NCI-H748 (cell line): ENCODE results near the gene WLS.
"Not testable (repeated sequence)": the region's sequence is repeated elsewhere in the genome, so short reads cannot be mapped to it uniquely, and the experiment has no call there.

Experiments
- DNase-seq: peaks from one replicate; lab custom pipeline; 2025; ENCODE audit not compliant: unreplicated experiment; lab: John Stamatoyannopoulos, UW

WLS gene

DNA sequence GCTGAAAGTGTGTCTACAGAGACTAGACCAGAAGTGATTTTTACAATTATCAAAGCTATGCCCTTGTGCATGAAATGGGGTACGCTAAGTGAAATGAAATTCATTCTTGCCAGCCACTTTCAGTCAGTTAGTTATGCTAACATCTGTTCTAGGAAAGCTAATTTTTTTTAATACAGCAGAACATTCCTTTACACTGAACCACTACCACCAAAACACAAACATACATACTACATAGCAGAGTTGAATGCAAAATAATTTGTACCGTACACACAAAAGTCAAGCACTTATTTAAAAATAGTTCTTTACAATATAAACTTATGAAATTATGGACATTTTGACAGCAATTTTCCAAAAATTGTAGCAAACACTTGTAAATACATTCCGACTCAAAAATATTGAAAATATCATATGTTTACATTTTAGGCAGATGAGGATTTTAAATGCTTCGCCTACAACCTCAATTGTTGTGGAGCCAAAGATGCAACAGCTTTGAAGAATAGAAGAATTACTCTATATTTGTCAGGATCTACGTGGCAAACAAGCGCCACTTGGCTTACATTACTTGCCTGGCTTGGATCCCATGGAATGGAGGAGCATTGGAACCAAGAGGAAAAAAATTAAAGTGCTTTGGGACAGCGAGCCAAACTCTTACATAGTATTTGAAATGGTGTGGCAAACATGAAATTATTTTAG is 30.6 kb downstream of the WLS start:
- no peak for DNase-seq

DNA sequence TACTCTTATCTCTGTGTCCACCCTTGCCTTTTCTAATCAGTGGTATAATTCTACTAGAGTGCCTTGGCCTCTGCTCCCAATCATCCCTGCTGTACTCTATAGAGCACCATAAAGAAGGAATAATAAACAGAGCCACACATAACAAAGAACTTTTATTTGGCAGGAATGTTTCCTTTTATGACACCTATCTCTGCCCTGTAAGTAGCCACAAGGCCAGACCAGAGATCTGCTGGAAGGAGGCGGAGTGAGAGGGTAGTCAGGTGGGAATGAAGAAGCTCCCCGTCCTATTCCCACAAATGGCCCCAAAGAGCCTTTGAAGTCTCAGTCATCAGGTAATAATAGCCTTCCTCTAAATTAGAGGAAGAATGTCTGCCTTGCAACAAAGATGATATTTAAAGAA is 32.7 kb downstream of the WLS start:
- DNase-seq: peak; percentile 11

DNA sequence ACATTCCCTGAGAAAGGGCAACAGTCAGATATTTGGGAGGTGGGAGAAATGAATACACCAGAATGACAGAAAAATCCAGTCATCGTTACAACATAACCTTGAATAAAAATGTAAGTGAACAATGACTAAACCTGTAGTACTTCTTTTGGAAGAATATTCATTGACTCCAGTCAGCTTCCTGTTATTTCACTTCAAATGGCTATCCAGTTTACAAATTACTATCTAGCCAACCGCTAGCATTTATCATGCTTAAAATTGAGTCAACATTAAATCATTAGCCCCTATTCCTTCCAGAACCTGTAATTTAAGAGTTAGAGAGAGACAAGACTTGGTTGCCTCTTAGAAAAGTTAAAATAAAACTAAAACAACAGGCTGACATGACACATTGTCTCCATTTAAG is 33.6 kb downstream of the WLS start:
- DNase-seq: peak; percentile 14

DNA sequence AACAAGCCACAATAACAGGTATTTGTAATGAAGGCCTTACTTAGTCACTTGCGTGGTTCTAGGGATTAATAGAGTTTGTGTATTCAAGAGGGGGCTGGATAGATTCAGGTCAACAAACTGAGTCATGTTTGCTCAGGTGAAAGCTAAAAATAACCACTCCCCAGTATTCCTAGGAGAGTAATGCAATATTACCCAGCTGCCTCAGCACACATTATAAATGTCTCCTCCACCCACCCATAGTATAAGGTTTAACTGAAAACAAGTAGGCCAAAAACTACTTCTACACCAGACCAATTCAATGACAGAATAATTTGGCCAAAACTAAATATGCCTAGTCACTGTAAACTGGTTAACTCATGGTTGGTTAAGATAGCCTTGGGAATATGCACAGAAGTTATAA is 34.4 kb downstream of the WLS start:
- DNase-seq: peak; percentile 95

DNA sequence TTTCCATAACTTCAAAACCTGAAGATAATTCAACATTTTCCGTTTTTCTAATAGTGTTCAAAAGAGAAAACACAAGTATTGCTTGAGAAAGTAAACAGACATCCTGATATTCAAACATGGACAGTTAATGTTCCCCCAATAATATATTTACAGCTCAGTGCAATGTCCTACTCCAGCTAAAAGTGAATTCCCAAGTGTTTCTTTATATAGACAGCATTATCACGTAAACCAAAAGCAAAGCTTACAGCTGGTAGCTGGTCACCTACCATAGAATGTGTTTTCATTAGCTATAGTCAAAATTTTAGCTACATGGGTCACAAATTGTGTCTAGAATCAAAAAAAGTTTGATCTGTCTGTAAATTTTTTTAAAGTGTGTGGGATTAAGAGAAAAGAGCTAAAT is 34.9 kb downstream of the WLS start:
- DNase-seq: peak; percentile 76

DNA sequence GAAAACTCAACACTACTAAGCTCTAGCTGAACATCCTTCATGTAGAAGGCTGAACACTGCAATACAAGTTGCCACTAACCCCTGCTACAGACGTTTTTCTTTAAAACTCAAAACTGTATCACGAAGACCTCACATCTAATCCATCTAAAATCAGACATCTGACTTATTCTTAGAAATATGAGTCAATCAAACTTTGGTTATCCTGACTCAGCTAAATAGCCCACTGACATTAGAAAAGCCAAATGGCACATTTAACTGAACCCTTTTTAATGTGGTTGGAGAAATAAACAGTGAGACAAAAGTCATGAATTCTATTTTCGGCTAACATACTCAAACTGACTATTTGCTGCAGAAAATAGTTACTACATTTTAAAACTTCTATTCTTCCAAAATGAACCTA is 35.6 kb downstream of the WLS start:
- no peak for DNase-seq

DNA sequence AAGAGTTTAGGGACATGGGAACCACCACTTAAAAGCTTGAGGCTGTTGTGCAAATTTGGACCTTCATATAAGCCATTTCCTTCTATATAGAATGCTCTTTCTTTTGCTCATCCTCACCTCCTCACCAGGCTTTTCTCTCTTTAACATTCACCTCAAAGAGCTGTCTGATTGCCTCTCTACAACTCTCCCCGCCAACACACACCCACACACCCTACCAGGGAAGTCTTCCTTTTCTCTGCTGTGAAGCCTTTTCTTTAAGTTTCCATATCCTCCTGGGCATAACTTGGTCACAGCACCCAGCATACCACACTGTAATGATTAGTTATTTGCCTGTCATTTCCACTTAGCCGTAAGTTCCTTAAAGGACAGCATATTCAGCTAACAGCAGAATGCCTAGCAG is 40.6 kb downstream of the WLS start:
- no peak for DNase-seq

DNA sequence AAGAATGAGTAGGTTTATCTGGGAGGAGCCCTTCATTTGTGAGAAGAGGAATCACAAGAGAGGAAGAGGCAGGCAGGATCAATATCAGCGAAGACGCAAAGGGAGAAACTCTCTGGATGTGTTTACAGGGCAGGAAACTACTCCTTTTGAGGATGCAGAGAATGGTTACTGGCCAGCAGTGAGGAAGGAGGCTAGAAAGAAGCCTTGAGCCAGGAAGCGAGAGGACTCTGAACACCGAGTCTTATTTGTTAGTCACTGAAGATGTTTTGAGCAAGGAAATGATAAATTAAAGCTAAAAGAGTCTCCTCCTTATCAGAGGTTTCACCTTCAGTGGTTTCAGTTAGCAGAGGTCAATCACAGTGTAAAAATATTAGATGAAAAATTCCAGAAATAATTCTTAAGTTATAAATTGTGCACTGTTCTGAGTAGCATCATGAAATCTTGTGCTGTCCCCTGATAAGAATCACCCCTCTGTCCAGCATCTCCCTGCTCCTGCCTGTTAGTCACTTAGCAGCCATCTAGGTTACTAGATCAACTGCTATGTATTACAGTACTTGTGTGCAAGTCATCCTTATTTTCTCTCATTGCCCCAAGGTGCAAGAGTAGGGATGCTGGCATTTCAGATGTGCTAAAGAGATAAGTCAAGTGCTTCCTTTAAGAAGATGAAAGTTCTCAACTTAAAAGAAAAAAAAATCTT is 43.5 kb downstream of the WLS start:
- DNase-seq: no peak

DNA sequence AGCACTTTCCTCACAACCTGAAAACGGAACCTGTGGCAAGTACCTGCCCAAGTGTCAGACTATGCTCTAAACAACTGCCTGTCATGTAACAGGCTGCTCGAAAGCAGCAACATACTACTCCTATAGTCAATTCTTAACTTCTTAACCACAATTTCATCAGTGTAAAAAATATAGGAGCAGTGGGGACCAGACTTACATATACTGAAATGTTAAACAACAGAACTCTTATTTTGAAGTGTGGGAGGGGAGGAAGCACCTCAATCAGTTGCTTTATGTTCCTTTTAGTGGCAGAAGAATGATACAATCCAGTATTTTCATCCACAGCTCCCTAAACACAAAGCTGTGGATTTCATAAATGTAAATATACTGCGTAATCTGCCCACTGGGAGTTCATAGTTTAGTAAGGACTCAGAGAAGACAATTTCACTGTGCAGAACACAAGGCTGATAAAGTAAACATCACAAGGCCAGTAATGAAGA is 44.2 kb downstream of the WLS start:
- DNase-seq: no peak

DNA sequence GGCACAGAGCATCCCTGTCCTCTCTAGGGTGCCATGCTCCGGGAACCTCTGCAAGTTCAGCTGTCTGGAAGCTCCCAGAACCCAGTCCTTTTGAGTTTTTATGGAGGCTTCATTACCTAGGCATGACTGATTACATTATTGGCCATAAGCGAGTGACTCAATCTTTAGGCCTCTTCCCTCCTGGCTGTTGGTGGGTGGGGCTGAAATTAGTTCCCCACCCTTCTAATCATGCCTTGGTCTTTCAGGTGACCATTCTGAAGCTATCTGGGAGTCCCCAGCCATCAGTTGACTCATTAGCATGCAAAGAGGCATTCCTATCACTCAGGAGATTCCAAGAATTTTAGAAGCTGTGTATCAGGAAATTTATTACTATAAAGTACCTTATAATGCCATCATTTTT is 46.6 kb downstream of the WLS start:
- no peak for DNase-seq

DNA sequence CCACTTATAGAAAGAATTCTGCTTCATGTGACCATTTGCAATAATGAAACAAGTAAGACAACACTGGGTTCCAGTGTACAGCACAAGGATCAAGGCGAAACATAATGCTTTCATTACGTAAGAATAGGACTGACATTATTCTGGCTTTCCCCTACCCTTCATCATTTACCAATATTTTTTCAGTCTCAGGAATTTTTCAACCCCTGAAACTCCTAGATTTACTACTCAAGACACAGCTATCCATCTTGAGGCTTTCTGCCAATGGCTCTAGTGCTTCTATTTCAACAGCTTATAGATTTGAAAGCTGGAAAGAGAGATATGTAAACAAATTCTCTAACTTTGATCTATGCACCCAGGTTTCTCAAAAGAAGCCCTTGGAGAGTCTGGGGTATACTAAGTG is 48.4 kb downstream of the WLS start:
- DNase-seq: no peak

DNA sequence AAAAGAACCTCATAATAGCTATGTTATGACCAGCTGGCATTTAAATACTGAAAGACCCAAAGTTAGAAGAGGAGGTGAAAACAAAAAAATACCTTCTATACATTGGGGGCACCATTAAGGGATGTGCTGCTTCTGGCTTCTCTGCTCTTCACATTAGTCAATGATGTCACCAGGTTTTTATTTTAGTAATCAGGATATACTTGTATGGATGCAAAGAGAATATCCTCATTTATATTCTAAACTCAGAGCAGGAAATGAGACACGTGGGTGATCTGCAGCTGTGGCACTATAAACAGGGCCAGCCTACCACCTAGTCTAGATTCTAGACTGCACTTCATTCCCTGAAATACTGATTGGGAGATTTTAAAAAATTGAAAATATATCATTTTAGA is 51.2 kb downstream of the WLS start:
- DNase-seq: no peak

DNA sequence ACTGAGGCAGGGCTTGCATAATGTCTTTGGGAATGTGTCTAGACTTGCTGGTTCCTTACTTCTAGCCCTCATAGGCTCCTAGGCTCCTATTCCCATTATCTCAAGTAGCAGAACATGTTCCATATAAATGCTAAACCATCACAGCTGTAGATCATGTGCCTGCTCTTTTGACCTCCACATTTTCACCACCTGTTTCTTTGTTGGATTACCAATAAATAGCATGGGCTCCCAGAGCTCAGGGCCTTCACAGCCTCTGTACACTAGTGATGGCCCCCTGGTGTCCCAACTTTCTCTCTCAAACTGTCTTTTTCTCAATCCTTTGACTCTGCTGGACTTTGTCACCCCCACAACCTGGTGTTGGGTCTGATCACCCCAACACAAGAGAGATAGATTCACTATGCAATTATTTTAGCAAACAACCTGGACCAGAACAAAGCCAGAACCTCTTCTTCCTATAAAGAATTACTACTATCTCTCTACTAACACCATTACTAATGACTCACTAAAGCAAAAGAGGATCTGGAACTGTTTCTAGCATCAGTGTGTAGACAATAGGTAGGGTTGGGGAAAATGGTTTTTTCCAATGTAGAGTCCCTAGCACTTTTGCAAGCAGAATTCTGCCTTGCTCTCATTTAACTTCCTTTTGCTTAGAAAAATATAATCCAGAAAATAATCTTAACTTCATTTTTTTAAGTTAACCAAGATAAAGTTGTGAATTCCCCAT is 51.7 kb downstream of the WLS start:
- DNase-seq: peak; percentile 20

DNA sequence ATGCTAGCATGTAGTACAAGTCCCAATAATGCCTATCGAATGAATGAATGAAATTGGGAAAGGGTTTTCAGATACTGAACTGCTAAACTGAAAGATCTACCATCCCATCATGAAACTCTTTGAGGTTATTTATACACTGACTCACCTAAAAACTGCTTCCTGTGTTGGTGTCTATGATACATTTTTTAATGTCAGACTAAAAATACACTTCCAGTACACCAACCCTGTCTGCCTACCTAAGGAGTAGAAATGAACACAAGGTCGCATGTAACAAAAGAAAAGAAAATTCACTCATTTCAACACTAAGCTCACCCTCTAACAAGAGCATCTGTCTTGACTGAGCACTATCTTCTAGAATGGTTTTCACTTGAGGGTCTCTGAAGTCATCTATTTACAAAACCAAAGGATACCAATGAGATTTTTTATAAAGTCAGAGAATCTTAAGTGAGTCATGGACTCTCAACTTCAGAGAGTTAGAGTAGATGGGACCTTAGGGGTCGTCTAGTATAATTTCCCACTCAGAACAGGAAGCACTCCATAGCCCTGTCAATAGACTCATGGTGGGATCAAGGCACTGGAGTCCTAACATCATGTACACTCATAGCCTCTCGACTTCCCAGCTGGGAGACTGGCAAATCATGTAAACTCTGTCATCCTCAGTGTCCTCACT is 53.4 kb downstream of the WLS start:
- DNase-seq: no peak

DNA sequence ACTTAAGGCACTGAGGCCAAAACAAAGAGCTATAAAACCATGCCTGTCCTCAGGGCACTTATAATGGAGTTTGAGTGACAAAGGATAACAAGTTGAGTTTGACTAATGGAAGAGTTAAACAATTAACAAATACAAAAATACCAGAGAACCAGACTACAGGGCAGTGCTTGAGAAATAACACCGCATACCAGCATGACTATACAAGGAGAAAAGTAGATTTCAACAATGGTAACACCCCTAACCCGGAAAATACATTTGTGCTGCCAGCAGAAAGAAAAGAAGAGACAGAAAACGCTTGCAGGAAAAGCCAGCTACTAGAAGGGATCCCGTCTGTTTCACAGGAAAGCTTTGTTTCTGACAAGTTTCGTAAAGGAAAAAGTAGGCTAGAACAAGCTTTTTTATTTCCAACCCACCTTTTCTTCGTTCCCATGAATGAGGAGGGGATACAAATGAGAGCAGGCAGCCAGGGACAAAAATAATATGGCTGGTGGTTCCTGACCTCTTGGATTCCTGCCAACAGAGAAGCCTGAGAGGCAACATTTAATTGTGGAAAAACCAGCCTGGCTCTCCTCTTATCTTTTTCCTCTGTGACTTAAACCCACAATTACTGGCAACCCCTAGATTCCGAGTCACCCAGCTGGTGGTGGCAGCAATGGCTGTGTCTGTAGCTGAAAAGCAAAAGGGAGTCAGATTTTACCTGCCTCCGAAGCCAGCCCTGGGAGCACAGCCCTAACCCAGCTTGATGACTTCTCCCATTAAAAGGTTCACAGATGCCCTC is 56.5 kb downstream of the WLS start:
- DNase-seq: peak; percentile 97

DNA sequence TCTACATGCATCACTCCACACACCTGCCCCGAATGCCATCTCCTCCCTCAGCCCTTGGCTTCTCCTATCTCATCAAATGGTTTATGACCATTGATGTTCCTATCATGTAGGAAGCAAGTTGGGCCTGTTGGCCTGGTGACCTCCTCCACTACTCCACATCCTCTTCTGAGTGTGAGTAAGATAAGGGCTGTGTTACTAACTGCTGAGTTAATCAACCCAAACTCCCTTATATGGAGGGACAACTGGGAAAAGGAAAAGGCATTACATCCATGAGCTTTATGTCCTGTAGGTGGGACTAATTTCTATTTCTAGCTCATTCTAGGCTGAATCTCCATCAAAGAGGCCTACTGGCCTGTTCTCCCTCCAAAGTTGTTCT is 57.6 kb downstream of the WLS start:
- DNase-seq: no peak

DNA sequence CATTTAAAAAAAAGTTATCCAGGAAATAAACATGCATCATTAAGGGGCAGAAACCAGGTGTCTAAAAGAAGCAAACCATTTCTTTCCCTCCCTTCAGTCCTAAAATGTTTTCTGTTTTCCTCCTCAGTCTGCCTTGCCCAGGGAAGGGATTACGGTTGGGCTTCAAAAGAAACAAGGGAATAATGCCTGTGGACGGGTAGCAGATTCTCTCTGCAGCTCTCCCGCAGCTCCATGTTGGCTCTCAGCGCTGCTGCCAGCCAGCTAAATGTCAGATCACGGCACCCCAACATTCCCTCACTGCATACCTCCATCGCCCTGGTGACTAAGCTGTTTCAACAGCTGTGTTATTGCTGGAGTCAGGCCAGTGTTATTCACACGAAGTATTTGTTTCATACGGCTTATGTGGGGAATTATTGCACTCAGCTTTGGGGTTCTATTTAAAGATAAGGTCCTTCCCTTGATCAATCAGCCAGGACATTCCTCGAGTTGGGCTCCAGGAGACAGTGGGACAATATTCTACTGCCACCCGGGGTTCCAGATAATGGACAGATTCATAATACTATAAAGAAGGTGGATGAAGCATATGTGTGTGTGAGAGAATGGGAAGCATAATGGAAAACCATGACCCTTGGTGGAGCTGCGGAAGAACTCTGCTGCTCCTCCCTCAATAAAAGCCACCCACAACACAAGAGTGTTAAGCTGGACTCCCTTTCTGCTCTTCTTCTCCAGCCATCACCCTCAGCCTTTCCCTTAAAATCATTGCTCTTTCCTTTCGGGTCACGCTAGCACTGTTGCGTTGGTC is 58.2 kb downstream of the WLS start:
- DNase-seq: peak; percentile 67

DNA sequence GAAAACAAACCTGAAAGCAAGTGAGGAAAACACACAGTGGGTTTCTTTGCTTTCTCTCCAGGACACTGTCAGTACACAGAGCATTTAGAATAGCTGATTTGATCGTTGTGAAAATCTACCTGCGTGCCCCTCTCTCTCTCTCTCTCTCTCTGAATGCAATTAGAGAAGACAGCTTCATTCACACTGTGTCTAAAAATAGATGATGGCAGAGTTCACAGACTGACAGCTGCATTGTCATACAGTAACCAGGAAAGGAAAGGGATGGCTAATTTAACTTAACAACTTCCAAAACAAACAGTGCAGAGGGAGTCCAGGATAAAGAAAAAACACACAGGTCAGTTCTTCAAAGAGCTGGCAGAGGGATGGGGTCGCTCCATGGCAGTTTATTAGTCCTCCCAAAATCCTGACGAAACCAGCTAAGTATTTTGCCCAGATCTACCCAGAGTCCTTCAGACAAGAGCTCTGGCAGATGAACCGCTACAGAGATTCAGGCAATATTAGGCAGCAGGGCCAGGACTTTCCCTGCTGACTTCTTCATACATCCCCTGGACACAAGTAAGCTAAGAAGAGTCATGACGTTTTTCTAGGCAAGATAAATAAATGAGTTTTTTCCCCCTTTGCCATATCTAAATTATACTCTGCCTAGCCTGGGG is 58.9 kb downstream of the WLS start:
- DNase-seq: peak; percentile 98

DNA sequence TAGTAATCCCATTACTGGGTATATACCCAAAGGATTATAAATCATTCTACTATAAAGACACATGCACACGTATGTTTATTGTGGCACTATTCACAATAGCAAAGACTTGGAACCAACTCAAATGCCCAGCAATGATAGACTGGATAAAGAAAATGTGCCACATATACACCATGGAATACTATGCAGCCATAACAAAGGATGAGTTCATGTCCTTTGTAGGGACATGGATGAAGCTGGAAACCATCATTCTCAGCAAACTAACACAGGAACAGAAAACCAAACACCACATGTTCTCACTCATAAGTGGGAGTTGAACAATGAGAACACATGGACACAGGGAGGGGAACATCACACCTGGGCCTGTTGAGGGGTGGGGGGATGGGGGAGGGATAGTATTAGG is 60.5 kb downstream of the WLS start:
- DNase-seq: not testable (repeated sequence)
